ENCODE measurements around the gene AMY1C.

GRCh38 chr1:103783944-103784377 lies 34.3 kb downstream of the AMY1C start:
- TF ChIP-seq CTCF (IDR thresholded peaks at IDR 0.05) (no peak), EP300 (IDR thresholded peaks at IDR 0.05) (no peak)
